HG03064 (cell line): ENCODE measurements around the gene OR1K1.
"Not testable (repeated sequence)": the region's sequence is repeated elsewhere in the genome, so short reads cannot be mapped to it uniquely, and the experiment has no call there.

ENCODE experiments used
- ATAC-seq: cut with Tn5 transposase; IDR thresholded peaks from one replicate; pipeline ENCODE4 v1.9.1; 2021; ENCODE audit warnings: low read depth; ENCODE audit not compliant: unreplicated experiment

The OR1K1 gene

DNA sequence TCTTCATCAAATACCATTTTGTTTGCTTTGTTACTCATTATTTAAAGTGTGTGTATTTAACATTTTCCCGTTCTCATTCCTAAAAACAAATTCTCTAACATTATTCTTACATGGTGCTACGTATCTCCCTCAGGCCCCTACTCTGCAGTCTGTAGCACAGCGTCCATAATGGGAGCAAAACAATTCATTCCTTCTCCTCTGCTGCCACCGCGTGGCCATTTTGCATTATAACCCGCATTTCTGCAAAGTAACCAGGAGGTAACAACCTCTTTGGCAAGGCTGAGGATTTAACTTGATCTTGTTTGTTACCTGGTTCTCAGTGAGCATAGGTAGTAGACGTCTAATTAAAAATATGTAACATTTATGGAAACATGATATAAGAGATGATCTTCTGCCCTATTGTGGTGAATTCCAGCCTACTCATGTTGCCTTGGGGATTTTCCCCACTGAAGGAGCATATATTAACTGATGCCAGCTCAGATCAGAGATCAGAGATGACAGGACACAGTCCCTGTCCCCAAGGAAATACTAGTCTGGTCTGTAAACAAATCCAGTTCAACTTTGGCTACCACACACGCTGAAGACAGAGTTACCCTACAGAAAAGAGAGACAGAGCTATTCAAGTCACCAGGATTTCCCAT is 10.5 kb downstream of the OR1K1 start:
- ATAC-seq: peak; percentile 76

DNA sequence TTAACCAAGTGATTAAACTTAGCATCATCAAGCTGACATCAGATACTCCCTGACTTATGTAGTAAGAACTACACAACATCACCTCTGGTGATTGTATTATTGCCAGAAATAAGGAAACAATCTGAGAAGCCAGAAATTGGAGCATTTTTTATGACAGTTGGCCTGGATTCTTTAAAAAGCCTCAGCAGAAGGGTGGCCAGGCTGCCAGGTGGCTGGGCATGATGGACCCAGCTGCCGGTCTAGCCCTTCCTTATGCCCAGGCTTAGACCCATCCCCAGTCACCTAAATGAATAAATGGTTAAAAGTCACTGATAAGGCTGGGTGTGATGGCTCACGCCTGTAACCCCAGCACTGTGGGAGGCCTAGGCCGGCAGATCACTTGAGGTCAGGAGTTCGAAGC is 12.8 kb downstream of the OR1K1 start:
- ATAC-seq: no peak

DNA sequence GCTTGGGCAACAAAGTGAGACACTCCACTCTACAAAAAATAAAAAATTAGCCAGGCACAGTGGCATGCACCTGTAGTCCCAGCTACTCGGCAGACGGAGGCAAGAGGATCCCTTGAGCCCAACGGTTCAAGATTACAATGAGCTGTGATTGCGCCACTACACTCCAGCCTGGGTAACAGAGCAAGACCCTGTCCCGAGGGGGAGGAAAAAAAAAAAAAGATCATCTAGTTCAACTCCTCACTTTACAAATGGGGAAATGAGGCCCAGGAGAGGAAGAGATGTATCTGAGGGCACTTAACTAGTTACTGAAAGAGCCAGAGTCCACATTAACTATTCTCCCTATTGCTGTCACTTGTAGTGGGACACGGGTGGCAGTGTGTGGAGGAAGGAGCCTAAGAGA is 14.6 kb downstream of the OR1K1 start:
- no peak for ATAC-seq

DNA sequence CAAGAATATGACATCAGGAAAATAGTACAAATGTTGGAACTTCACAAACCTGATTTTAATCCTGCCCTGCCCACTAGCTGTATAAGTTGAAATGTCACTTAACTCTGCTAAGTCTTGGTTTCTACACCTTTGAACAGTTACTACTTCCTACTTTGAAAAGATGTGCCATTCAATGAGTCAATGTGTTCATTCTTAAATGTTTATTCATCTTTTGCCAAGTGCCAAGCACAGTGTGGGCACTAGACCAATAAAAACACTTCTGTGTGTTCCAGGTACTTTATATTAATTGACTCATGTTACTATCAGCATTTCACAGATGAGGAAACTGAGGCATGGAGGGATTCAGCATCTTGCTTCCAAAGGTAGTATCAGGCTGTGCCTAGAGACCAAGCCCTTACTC is 15.6 kb downstream of the OR1K1 start:
- no peak for ATAC-seq

DNA sequence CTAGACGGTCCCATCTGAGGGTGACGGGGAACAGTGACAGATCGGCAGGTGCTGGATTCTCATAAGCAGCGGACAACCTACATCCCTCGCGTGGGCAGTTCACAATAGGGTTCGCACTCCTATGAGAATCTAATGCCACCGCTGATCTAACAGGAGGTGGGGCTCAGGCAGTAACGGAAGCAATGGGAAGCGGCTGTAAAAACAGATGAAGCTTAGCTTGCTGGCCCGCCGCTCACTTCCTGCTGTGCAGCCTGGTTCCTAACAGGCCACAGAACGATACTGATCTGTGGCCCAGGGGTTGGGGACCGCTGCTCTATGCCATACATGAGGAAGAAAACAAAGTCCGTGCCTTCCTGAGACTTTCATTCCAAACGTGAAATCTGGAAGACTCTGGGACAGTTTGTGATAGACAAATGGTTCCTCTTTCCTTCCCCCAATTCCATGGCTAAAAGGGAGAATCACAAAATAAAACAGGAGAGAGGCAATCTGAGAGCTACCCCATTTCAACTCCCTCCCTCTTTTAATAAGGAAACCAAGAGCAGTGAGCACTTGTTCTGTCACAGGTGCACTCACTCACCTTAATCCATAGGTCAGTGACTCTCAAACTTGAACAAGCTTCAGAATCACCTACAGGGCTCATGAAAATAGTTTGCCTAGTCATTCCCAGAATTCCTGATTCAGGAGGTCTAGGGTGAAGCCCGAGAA is 16.4 kb downstream of the OR1K1 start:
- ATAC-seq: no peak

DNA sequence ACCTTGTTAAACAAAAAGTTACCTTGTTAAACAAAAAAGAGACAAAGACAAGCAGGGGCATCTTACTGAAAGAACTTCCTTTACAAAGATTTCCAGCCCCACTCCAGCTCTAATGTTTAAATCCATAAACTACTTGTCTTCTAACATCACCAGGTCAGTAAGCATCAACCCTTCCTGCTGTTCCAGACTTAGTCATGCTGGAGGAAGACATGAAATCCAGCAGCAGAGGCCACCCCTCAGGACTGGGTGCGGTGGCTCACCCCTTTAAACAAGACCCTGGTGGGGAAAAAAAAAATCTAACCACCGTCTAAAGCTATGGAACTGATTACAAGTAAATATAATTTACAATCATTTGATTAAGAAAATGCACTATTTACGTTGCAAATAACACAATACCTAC is 19.4 kb downstream of the OR1K1 start:
- ATAC-seq: no peak

DNA sequence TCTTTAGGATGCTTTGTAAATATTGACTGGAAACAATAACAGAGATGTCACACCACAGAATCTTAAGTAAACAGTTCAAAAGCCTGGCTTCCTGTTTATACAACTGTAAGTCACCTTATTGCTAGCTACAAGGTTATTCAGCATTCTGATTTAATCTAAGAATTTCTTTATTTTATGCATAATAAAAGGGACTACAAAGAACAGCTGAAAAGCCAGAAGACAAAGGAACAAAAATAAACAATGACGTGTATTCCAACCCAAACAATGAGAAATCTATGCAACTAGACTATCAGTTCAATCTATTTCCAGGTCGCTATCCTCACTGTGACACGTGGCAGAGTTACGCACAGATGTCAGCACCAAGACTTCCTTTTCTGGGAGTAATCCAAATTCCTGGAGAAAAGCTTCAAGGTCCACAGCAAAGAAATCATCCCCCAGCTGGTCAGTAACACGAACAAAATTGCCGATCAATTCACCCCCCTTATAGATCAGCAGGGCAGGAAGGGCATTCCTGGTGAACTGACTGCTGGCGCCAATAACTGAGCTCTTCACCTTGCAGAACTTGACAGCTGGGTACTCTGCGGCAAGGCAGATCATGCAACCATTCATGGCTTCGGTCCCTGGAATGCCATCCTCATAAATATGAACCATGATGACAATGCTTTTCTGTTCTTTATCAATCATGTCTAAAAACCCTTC is 20.0 kb downstream of the OR1K1 start:
- no peak for ATAC-seq

DNA sequence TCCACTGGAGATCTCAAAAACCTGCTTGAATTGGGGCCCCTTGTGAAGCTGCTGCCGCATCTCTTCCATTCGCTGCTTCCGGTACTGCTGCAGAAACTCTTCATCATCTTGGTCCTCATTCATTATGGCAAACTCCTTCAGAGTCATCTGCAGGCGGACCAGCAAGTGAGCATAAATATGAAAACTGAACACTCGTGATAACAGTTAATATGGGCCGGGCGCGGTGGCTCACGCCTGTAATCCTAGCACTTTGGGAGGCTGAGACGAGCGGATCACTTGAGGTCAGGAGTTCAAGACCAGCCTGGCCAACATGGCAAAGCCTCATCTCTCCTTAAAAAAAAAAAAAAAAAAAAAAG is 20.5 kb downstream of the OR1K1 start:
- ATAC-seq: no peak

DNA sequence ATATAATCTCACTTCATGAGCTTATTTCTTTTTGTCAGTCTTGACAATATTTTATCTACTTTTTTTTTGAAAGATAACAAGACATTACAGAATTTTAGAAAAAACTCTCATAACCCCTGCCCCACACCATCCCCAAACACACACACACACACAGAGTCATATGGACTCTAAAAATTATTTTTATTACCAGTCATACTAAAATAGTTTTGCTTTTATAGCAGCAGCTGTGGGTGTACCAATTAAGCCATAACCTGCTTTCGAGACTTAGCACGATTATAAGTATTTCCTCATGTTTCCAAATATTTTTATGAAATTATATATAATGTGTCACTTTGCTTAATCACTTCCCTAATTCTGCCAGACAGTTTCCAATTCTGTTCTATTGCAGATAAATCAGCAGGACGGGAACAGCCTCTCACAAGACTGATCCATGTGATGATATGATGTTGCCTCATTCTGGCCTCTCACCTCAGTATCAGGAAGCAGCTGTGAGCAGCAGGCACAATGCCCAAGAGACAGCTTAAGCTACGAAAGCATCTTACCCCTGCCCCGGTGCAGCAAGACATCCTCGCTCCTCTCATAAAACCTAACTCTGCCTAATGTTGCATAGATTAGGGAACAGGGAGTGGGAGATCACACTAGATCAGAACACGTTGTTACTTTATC is 21.5 kb downstream of the OR1K1 start:
- no peak for ATAC-seq

DNA sequence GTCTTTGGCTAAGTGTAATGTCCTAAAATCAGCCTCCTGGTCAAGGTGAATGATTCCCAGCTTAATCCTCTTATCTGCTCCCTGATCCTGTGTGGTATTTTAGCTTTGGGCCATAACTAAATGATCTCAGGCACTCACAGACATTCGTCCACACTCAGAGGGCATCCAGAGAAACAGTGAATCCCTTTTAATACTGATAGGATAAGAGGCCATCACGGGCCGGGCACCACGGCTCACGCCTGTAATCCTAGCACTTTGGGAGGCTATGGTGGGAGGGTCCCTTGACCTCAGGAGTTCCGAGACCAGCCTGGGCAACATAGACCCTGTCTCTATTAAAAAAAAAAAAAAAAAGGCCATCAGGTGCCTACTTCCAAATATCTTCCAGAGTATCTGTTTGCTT is 22.1 kb downstream of the OR1K1 start:
- ATAC-seq: no peak

DNA sequence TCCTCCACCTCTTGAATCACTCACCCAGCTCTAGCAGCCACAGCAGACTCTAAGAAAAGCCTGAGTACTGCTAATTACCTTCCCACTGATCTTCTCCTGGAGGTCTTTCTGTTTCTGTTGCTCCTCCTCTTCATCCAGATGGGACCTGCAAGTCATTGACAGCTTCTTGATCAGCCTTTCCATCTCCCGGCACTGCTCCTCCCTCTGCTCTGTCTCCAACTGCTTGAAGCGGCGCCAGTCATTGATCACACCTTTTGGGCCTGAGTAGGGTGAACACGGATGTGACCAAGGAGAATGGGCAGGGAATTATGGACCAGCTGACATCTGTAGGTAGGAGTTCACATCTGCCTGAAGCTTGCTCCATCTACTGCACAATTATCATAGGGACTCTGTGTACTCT is 23.0 kb downstream of the OR1K1 start:
- no peak for ATAC-seq

DNA sequence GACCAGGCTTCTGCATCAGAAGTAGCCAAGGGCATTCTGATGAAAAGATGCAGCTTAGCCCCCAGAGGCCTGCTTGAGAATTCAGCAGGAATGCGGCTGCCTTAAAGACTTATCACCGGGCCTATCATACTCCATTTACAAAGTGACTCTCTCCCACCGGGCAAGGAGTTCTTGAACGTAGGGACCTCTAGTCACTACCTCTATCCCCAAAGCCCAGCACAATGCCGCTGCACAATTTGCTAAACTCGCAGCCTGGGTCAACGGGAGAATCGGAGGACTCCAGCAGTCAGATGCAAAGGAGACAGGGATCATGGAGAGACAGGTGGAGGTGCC is 27.8 kb downstream of the OR1K1 start:
- no peak for ATAC-seq

DNA sequence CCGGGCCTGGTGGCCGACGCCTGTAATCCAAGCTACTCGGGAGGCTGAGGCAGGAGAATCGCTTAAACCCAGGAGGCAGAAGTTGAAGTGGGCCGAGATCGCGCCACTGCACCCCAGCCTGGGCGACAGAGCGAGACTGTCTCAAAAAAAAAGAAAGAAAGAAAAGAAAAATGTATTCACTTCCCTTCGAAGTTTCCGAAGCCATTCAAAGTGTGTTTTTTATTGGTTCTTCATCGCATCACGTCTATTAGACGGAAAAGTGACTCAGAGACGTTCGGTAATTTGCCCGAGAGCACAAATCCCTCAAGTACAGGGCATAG is 29.0 kb downstream of the OR1K1 start:
- not testable (repeated sequence) for ATAC-seq

DNA sequence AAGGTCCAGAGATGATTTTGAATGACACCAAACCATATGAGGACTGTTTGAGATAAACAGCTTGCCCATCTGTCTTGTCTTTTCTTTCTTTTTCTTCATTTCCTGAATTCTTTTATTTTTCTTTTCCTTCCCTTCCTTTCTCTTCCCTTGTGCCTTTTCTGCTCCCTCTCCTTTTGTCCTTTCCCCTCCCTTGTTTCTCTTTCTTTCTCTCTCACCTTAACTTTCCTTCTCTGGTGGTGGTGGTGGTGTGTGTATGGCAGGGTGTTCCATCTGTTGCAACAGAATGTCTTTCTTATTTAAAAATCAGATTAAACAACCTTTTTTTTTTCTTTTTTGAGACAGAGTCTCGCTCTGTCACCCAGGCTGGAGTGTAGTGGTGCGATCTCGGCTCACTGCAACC is 32.3 kb downstream of the OR1K1 start:
- ATAC-seq: no peak

DNA sequence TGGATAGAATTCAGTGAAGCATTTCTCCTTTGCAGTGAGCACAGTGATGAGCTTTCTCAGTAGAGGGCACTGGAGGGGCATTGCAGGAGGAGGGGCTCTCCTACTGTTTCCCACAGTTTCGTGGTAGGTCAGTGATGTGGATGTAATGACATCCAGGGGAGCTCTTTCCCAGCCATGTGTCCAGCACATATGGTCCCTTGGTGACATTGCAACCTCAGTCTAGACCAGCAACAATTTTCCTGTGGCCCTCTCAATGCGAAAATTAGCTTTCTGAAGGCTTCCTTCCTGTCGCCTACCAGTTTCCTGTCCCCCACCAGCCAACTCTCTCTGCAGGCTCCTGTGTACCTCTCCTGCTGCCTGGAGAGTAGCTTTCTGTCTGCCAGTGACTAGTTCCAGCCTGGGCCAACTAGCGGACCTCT is 35.4 kb downstream of the OR1K1 start:
- no peak for ATAC-seq

DNA sequence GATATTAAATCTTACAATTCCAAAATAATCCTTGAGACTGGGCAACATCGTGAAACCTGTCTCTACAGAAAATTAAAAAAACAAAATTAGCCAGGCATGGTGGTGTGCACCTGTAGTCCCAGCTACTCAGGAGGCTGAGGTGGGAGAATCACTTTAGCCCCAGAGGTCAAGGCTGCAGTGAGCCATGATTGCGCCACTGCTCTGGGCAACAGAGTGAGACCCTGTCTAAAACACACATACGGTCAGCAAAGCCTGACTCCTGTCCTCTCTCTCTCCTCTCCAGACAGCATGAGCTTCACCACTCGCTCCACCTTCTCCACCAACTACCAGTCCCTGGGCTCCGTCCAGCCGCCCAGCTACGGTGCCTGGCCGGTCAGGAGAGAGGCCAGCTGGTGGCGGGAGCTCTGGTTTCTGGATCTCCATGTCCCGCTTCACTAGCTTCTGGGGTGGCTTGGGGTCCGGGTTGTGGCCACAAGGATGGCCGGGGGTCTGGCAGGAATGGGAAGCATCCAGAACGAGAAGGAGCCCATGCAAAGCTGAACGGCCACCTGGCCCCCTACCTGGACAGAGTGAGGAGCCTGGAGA is 37.4 kb downstream of the OR1K1 start:
- no peak for ATAC-seq

DNA sequence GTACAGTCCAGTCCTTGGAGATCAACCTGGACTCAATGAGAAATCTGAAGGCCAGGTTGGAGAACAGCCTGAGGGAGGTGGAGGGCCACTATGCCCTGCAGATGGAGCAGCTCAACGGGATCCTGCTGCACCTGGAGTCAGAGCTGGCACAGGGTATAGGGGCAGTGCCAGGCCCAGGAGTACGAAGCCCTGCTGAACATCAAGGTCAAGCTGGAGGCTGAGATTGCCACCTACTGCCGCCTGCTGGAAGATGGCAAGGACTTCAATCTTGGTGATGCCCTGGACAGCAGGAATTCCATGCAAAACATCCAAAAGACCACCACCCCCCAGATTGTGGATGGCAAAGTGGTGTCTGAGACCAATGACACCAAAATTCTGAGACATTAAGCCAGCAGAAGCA is 38.5 kb downstream of the OR1K1 start:
- not testable (repeated sequence) for ATAC-seq

DNA sequence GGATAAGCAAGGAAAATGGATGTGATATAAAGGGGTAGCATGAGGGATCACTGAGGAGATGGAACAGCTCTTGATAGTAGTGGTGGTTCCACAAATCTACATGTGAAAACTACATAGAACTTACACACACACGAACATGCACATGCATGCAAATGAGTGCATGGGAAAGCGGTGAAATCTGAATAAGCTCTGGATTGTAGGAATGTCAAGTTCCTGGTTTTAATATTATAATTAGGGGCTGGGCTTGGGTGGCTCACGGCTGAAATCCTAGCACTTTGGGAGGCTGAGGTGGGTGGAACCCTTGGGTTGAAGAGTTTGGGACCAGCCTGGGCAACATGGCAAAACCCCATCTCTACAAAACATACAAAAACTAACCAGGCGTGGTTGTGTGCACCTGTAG is 41.6 kb downstream of the OR1K1 start:
- ATAC-seq: no peak

DNA sequence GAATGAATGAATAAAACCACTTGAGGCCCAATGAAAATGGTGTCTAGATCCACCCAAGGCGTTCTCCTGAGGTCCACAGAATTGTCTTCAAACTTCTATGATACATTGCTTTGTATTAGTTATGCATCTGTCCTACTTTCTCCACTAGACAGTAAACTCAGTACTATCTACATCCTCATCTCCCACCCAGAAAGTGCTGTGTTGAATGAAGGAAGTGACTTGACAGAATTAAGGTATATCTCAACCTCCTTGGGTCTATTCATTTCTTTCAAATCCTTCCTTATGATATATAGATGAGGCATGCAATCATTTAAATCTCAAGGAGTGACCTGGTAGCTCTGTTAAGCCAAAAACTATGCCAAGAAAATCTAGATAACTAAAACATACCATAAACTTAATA is 44.2 kb downstream of the OR1K1 start:
- ATAC-seq: no peak

DNA sequence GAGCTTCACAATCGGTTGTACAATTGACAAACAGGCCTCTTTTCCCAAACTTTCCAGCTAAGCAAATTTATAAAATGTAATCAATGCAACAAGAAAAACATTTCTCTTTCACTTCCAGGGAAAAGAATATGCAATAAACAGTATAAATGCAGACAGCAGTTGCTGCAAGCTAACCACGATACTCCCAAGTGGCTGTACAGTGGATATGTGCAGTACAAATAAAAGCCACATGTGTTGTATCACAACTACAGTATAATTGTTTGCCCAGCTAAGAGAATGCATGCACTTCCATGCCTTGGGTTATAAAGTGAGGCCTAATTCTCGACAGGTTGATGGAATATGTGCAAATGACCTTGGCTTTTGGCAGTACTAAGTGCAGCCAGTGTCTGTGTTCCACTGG is 45.2 kb downstream of the OR1K1 start:
- no peak for ATAC-seq

DNA sequence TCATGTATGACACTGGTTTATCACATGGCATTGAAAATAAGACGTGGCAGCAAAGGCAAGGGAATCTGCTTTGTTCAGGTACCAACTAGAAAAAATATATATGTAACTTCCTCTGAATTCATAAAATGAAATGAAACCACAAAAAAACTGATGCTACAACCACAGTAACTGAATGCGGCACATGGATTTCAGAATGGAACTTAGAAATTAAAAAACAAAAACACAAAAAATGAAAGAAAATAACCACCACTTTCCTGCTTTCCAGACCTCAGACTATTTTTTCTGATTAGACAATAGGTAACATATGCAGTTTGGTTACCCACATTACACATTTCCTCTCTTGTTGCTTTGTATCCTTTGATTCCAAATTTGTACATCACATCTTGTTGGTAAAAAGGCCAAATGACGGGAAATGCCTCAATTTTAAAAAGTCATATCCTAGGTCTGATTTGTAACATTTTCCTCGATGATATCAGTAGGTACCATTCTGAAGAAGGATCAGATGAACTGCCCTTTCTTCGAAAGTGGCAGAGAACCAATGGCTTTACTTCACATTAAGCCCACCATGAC is 46.5 kb downstream of the OR1K1 start:
- ATAC-seq: no peak
